Stimulated activated CD8-positive, alpha-beta memory T cell treated with anti-CD3 and anti-CD28 coated beads, Interleukin-2, amount 100 ng/mL, for 48 hours (primary cell): ENCODE results near the gene TP73.
A peak's percentile ranks its signal among the peaks of the same experiment; 100 is the strongest.

ENCODE experiments used
- DNase-seq, 2 donors: peaks; one replicate each; pipeline ENCODE4 v3.0.0-alpha.2; 2020; ENCODE audit warnings: low read depth in 2 of 2

Gene TP73

DNA sequence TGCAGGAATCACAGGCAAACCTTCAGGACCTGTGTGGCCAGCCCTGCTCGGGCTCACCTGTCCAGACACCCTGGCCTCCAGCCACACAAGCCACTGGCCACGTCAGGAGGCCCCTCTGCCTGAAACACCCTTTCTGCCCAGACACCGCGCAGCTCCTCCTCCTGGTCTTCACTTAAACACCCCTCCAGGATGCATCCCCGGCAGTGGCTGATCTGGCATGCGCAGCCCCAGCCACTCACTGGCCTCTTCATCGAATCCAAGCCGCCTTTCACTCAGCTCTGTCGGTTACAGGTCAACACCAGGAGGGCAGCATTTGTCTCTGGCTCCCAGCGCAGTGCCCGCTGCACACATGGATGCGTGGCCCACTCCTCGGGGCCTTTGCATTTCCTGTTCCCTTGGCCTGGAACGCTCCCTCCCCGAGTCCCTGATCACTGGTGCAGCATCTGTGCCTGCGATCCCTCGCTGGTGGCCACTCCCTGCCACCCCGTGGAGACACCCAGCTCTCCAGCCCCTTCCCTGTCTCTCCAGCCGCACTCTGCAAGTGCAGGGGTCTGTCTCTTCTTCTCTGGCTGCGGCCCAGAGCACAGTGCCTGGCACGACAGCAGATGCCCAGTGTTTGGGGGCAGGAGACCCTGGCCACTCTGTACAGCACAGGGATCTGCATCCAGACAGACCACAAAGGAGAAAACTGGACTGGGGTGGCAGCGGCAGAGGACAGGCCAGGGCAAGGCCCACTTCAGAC, 18.1 kb upstream of the TP73 start:
- DNase-seq, result no peak

GRCh38 chr1:3636080-3636479, 16.2 kb upstream of the TP73 start:
- no peak for DNase-seq

DNA sequence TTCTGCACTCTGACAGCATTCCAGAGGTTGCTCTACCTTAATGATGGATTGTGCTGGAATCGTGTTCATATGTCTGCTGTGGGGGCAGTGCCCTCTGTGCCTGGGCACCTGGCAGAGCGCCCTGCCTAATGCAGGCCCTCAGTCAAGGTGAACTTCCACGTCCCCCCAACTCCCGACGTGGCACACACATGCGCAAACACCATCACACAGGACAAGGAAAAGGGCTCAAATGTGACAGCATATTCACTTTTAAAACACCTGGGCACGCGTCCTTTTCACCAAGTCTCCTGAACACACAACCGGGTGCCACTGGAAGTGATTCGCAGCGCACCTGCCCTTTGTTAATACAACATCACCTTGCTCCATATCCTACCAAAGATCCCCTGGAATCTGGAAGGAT, 15.8 kb upstream of the TP73 start:
- no peak for DNase-seq

- no peak for DNase-seq
These were observed 14.3 kb upstream of the TP73 start for GRCh38 chr1:3638027-3638426.

DNA sequence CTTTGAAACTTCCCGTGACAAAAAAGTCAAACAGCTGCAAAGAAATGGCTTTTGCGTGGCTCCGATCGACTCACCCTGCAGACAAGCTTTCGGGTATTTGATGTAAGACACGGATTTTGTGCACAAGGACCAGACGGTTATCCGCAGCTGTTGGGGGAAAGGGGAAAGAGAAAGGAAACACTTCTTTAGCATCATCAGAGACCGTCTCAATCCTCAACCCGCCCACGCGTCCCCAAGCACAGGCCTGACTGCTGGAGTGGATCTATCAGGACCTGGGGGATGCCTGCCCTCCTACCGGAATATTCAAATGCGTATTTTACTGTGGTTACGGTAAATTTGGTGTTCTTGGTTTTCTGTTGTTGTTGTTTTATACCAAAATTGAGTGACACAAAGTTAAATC, 13.6 kb upstream of the TP73 start:
- DNase-seq, result no peak

GRCh38 chr1:3639397-3639911, 12.9 kb upstream of the TP73 start:
- DNase-seq, result no peak

- DNase-seq, result no peak
These were observed 12.0 kb upstream of the TP73 start for GRCh38 chr1:3640121-3640837.

- no peak for DNase-seq
These were observed 11.1 kb upstream of the TP73 start for GRCh38 chr1:3641046-3641760.

DNA sequence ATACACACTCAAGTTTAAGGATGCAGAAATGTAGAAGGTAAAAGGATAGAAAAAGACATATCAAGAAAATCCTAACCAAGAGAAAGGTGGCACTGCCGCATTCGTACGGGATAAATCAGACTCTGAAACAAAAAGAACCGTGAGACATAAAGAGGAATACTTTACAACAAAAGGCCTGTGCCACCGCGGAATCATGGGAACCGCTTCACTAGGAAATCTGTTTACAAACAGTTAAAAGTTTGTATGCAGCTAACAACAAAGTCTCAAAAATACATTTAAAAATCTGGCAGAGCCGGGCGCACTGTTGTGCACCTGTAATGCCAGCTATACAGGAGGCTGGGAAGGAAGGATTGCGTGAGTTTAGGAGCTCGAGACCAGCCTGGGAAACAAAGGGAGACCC, 10.5 kb upstream of the TP73 start:
- DNase-seq, result no peak

DNA sequence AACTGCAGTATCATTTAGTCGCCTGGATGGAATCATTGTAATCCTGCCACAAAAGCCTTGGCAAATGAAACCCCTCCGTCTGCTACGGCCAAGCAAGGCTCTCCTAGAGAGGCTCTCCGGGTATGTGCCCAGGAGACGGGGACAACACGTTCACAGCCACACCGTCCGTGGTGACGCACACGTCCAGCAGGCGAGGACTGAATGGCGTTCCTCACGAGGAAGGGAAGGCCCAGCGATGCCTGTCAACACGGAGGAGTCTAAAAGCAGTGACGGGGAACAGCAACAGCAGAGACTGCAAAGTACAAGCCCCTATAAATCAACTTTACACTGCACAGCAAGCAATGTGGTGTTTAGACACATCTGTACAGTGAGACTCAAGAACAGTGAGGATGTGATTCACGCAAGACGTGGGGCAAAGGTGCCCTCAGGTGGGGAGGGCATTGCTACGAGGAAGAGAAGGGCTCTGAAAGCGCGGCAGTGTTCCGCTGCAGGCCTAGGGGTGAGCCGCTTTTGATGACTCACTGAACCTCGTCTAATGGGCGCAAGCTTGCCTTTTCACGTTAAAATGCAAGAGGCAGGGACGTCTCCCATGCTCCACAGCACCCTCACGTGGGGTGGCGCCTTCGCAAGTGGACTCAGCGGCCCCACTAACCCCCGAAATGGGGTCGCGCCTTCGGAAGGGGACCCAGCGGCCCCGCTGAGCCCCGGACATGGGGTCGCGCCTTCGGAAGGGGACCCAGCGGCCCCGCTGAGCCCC, 9.2 kb upstream of the TP73 start:
- DNase-seq, result no peak

DNA sequence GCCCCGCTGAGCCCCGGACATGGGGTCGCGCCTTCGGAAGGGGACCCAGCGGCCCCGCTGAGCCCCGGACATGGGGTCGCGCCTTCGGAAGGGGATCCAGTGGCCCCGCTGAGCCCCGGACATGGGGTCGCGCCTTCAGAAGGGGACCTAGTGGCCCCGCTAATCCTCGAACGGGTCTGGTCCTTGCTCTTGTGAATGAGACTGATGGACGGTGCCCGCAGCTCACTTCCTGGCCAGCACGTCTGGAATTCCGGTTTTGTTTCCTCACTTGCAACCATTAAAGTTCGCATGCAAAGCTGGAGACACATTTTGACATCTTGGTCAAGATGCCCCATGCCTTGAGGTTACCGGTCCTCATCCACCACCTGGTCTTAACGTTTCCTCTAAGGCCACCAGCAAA, 8.0 kb upstream of the TP73 start:
- DNase-seq, result no peak

- DNase-seq, result no peak
These were observed 7.1 kb upstream of the TP73 start for GRCh38 chr1:3645247-3645646.

DNA sequence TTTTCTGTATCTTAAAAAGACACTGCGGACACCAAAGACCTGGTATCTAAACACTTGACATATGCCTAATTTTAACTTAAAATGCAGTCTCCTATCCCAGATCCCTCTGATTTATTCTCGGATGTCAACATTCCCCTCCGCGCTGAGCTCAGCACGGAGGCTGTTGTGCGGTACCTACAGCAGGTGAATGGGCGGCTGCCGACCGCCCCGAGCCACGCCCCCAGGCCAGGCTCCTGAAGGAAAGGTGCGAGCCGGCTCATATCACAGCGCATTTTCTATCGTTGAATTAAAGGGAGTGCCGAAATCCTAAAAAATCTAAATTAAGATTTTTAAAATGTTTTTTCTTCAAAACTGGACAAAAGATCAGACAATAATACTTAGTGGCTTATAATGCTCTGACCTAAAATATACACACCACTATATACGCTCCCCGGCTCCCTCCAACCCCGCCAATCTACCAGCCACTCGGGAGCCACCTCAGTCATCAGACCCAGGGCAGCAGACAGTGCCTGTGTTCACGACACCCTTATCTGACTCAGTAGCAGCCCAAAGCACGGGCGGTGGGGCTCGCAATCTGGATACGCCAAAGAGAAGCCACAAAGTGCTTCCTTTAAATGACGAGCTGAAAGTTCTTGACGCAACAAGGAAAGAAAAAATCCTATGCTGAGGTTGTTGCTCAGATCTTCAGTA, 6.5 kb upstream of the TP73 start:
- no peak for DNase-seq

- no peak for DNase-seq
These were observed 5.7 kb upstream of the TP73 start for GRCh38 chr1:3646596-3646995.

DNA sequence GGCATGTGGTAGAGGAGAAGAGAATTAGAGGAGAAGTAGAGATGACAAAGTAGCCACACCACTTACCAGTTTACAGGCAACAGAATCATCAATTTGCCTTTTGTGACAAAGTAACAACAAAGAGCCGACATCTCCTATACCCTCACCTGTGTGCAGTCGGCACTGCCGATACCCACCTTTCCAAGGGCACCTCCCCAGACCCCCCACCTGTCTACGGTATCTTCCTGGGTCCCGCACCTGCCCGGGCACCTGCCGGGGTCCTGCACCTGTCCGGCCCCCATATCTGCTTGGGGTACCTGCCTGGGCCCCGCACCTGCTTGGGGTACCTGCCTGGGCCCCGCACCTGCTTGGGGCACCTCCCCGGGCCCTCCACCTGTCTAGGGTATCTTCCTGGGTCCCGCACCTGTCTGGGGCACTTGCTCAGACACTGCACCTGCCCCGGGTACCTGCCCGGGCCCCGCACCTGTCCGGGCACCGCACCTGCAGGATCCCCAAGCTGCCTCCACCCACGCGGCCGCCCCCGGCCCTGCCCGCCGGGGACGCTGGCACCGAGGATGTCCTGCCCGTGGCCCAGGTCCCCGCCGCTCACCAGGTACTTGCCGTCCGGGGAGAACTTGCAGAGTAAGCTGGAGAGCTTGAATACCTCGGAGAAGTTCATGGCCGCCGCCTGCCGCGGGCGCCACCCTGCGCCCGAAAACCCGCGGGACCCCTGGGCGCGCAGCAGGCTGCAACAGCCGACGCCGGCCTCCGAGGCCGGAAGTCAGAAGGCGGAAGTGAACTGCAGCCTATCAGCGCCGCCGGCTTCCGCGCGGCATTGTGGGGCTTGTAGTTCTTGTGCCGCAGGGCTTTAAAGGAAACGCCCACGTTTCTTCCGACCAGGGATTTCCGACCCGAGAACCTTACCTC, 2.7 kb upstream of the TP73 start, which contains the start of gene WRAP73:
TSS of gene WRAP73 (minus strand) at position 762 of the 906 bp plus-strand sequence. CDS start at position 658, 104 bp downstream.
- DNase-seq, result peak; percentile 78 to 87

GRCh38 chr1:3650248-3651025, 1.9 kb upstream of the TP73 start:
- no peak for DNase-seq

DNA sequence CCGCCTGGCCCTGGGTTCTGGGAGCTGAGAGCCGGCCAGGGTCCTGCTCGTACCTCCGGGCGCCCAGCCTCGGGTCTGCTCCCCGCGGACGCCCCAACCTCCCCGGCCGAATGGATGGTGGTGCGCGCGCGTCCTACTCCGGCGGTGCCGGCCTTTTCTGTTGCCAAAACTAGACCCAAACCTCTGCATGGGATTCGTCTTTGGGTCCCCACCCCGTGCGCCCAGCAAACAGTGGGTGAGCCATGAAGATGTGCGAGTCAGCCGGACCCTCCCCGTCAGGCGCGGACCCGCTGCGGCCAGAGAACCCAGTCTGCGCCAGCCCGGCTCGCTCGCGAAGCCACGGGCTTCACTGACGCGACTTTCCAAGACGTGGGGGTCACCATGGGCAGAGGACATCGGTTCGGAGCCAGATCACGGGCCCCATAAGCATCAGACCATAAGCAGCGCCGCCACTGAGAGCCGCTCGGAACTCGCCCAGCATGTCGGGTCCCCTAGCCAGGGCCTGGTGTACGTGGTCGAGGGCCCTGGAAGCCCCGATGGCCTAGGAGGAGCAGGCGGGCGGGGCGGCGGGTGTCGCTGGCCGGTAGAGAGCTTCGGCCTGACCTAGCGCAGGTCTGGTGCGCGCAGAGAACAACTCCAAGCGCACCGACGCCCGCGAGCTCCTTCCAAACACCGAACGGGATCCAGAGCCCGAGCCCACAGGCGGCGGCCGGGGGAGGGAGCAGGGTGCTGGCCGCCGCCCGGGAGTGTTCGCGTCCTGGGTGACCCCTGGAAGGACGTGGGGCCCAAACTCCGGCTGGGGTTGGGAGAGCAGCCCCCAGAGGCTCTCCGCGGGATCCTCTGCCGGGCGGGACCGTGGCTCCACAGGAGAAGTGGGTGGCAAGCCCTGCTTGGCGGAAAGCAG, 1.0 kb upstream of the TP73 start:
- no peak for DNase-seq
